ENCODE results near the gene SPAG6.

SPAG6 gene

GRCh38 chr10:22372298-22372697 lies 27.0 kb downstream of the SPAG6 start:
- DNase-seq (ENCODE audit: low read depth): no peak
- H3K4me3 ChIP-seq (ENCODE audit: low read depth, low read length): no peak overlapping the region
- no peak for TF ChIP-seq POLR2A (IDR thresholded peaks at IDR 0.05; ENCODE audit: extremely low read depth, insufficient read length)
- no peak for TF ChIP-seq CTCF (IDR thresholded peaks at IDR 0.05; ENCODE audit: low read depth, low read length)
- no peak for TF ChIP-seq MAX (IDR thresholded peaks at IDR 0.05; ENCODE audit: low read depth, low read length)
- no peak for TF ChIP-seq MYC (IDR thresholded peaks at IDR 0.05; ENCODE audit: low read depth, low read length)

GRCh38 chr10:22372917-22373316 lies 27.6 kb downstream of the SPAG6 start:
- no peak for TF ChIP-seq POLR2A (IDR thresholded peaks at IDR 0.05; ENCODE audit: extremely low read depth, insufficient read length)
- no peak for TF ChIP-seq CTCF (IDR thresholded peaks at IDR 0.05; ENCODE audit: low read depth, low read length)
- TF ChIP-seq MAX (IDR thresholded peaks at IDR 0.05; ENCODE audit: low read depth, low read length): no peak
- TF ChIP-seq MYC (IDR thresholded peaks at IDR 0.05; ENCODE audit: low read depth, low read length): no peak
- no peak overlapping the region for H3K4me3 ChIP-seq (ENCODE audit: low read depth, low read length)
- DNase-seq (ENCODE audit: low read depth): no peak

GRCh38 chr10:22374489-22375126 lies 29.3 kb downstream of the SPAG6 start:
- TF ChIP-seq MYC (IDR thresholded peaks at IDR 0.05; ENCODE audit: low read depth, low read length): no peak
- TF ChIP-seq POLR2A (IDR thresholded peaks at IDR 0.05; ENCODE audit: extremely low read depth, insufficient read length): no peak
- no peak for TF ChIP-seq MAX (IDR thresholded peaks at IDR 0.05; ENCODE audit: low read depth, low read length)
- no peak for TF ChIP-seq CTCF (IDR thresholded peaks at IDR 0.05; ENCODE audit: low read depth, low read length)
- no peak for DNase-seq (ENCODE audit: low read depth)
- no peak overlapping the region for H3K4me3 ChIP-seq (ENCODE audit: low read depth, low read length)

- no peak for DNase-seq (ENCODE audit: low read depth)
- TF ChIP-seq MYC (IDR thresholded peaks at IDR 0.05; ENCODE audit: low read depth, low read length): no peak
- no peak for TF ChIP-seq MAX (IDR thresholded peaks at IDR 0.05; ENCODE audit: low read depth, low read length)
- TF ChIP-seq POLR2A (IDR thresholded peaks at IDR 0.05; ENCODE audit: extremely low read depth, insufficient read length): no peak
- TF ChIP-seq CTCF (IDR thresholded peaks at IDR 0.05; ENCODE audit: low read depth, low read length): no peak
- no peak overlapping the region for H3K4me3 ChIP-seq (ENCODE audit: low read depth, low read length)
Observed at GRCh38 chr10:22379059-22379458, 33.8 kb downstream of the SPAG6 start.

GRCh38 chr10:22381262-22381661 lies 36.0 kb downstream of the SPAG6 start:
- H3K4me3 ChIP-seq (ENCODE audit: low read depth, low read length): no peak overlapping the region
- no peak for DNase-seq (ENCODE audit: low read depth)
- TF ChIP-seq CTCF (IDR thresholded peaks at IDR 0.05; ENCODE audit: low read depth, low read length) (no peak), MAX (IDR thresholded peaks at IDR 0.05; ENCODE audit: low read depth, low read length) (no peak), MYC (IDR thresholded peaks at IDR 0.05; ENCODE audit: low read depth, low read length) (no peak), POLR2A (IDR thresholded peaks at IDR 0.05; ENCODE audit: extremely low read depth, insufficient read length) (no peak)
